ENCODE results near the gene HPCAL4.

DNA sequence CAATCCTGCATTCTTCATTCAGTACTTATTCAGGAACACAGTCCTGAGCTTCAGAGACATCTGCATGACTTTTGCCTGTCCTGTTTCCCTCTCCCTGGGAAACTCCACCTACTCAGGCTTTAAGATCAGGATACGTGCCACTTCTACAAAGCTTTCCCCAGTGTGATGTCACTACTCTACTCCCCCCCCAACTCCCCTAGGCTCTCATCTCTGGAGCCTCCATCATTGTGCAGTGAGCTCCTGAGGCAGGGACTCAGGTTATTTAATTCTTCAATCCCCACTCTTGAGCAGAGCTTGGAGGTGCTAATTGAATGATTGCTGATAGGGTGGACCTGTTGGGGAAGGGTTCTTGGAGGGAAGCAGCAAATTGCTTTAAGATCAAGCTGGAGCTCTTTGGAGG, 20.5 kb downstream of the HPCAL4 start:
- TF ChIP-seq POLR2A (IDR thresholded peaks at IDR 0.05) (no peak), CTCF (IDR thresholded peaks at IDR 0.05) (no peak)
